ENCODE data around the gene NUSAP1.

Gene NUSAP1

DNA sequence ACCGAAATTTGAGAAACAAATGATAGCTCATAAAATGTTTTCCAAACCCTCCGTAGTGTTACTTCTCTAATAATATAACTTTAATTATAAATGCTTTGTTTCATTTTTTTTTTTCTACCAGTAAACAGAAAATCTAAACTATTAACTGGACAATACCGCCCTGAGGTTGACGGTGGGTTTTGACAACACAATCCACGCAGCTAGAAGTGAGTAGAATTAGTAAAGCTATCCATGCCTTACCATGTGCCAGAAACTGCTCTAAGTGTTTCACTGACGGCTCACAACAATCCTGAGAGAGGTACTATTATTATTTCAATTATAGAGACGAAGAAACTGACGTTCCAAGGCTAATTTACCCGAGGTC, 69.2 kb downstream of the NUSAP1 start:
- H3K27ac ChIP-seq: peak overlapping the region; percentile 79
- TF ChIP-seq, protein P1, sequence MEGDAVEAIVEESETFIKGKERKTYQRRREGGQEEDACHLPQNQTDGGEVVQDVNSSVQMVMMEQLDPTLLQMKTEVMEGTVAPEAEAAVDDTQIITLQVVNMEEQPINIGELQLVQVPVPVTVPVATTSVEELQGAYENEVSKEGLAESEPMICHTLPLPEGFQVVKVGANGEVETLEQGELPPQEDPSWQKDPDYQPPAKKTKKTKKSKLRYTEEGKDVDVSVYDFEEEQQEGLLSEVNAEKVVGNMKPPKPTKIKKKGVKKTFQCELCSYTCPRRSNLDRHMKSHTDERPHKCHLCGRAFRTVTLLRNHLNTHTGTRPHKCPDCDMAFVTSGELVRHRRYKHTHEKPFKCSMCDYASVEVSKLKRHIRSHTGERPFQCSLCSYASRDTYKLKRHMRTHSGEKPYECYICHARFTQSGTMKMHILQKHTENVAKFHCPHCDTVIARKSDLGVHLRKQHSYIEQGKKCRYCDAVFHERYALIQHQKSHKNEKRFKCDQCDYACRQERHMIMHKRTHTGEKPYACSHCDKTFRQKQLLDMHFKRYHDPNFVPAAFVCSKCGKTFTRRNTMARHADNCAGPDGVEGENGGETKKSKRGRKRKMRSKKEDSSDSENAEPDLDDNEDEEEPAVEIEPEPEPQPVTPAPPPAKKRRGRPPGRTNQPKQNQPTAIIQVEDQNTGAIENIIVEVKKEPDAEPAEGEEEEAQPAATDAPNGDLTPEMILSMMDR (conservative IDR thresholded peaks at IDR 0.05): no peak

DNA sequence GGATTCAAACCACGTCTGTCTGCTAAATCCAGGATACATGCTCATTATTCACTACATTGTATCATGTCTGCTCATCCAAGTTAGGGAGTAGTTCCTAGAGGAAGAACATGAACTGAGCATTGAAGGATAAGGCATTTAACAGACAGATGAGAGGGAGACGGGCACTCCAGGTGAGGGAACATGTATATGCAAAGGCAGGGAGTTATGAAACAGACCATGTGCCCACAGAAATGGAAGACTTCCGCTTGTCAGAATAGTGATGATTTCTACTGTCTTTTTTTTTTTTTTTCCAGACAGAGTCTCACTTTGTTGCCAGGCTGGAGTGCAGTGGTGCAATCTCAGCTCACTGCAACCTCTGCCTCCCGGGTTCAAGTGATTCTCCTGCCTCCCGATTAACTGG, 74.7 kb downstream of the NUSAP1 start:
- TF ChIP-seq, protein P1 (conservative IDR thresholded peaks at IDR 0.05): no peak
- H3K27ac ChIP-seq: no peak overlapping the region

DNA sequence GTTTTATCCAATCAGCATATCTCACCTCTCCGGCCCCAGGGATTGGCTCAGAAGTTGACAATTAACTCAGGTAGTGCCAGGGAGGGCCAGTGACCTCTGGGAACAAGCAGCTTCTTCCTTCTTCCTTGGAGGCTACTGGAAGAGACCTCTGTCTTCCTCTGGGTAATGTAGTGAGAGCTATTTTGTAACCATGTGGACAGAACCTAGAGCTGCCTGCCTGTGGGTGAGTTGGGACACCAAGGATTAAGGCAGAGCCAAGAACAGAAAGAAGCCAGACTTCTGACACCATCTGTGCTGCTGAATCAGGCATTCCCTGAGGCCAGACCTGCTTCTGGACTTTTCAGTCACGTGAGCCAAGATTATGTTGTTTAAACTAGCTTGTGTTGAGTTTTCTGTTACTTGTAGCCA, 75.6 kb downstream of the NUSAP1 start:
- TF ChIP-seq, protein P1 (conservative IDR thresholded peaks at IDR 0.05): no peak
- H3K27ac ChIP-seq: no peak overlapping the region

DNA sequence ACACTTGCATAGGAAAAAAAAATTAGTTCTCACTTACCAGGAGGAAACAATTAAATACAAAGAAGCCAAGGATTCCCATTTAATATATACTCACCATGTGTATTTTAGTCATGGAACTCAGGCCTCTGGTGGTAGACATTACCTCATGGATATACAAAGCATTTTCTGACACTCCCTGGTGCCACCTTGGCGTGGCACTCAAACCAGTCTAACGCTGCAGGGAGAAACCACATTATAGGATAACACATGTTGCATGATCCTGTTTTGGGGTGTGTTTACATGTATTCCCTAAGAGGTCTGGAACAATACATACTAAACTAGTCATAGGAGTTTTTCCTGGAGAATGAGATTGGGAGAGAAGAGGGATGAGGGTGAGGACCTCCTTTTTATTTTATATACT, 78.3 kb downstream of the NUSAP1 start:
- H3K27ac ChIP-seq: no peak overlapping the region
- TF ChIP-seq, protein P1 (conservative IDR thresholded peaks at IDR 0.05): no peak

DNA sequence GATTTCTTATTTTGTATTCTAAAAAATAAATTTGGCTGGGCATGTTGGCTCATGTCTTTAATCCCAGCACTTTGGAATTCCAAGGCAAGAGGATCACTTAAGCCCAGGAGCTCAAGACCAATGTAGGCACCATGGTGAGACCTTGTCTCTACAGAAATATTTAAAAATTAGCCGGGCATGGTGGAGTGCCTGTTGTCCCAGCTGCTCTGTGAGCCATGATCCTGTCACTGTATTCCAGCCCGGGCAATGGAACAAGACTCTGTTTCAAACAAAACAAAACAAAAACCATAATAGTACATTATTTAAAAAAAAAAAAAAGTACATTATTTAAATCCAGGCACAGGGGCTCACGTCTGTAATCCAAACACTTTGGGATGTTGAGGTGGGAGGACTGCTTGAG, 78.8 kb downstream of the NUSAP1 start:
- H3K27ac ChIP-seq: no peak overlapping the region
- TF ChIP-seq, protein P1 (conservative IDR thresholded peaks at IDR 0.05): no peak

DNA sequence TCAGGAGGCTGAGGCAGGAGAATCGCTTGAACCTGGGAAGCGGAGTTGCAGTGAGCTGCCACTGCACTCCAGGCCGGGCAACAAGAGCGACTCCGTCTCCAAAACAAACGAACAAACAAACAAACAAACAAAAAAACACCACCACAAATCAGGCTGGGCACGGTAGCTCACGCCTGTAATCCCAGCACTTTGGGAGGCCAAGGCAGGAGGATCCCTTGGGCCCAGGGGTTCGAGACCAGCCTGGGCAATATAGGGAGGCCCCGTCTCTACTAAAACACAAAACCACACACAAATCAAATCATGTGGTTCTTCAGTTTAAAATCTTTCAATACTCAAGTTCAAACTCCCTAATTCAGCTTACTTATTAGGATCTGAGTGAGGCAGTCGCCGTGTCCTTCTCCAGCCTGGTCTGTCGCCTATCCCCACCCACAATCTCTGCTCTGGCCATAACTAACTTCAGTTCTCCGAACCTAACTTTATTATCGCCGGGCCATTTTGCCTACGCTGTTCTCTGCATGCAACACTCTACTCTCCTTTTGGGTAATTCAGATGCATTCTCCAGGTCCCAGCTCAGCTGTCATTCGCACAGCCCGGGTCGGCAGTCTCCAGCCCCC, 83.6 kb downstream of the NUSAP1 start:
- H3K27ac ChIP-seq: peak overlapping the region; percentile 83
- TF ChIP-seq, protein P1 (conservative IDR thresholded peaks at IDR 0.05): no peak

DNA sequence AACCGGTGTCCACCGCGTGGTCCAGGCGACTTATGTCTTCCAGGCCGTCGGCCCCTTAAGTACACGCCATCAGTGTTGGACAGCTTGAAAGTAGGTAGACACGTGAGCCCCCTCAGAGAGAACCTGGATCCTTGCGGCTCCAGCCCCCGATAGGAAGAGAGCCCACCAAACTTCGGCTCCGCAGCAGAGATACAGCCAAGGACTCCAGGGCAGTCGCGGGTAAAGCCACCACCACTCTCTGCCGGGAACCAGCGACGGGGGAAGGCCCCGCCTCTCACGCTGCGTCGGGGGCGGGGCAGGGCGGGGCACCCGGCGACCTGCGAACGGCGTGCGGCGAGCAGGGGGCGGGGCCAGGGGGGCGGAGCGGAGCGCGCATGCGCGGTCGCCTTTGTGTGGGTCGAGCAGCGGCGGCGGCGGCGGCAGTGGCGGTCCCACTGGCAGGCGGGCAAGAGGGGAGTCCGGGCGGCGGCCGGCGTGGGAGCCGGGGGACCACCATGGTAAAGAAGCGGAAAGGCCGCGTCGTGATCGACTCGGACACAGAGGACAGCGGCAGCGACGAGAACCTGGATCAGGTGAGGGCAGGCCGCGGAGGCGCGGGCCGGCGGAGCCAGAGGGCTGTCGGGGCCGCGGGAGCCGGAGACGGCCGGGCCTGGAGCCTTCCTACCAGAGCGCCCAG, 84.2 kb downstream of the NUSAP1 start, which contains the start of gene RTF1:
Gene RTF1, plus strand, starts transcription at position 354 of the 676 bp plus-strand sequence. Its CDS starts 21 bp downstream, at position 375.
- H3K27ac ChIP-seq: peak within 1 kb of the TSS; percentile 83
- TF ChIP-seq, protein P1 (conservative IDR thresholded peaks at IDR 0.05): no peak
